OCI-LY3 (cell line): ENCODE data around the gene FHL2.

Experiments used
- H2AFZ ChIP-seq: fragments of 200-600, 300-600 bp; shearing (Covaris generic); 2 replicates; pipeline ENCODE4 v1.6.0; 2014; ENCODE audit warnings: antibody characterized with exemption, low read depth, low read length
- H3K27ac ChIP-seq: fragments of 200-600, 300-600 bp; sonication (generic); 2 replicates; pipeline ENCODE4 v1.5.1; 2014; ENCODE audit warnings: mild to moderate bottlenecking, low read length, moderate library complexity, mixed read lengths
- H3K27me3 ChIP-seq: fragments of 200-600, 300-600 bp; sonication (generic); 2 replicates; pipeline ENCODE4 v1.6.1; 2014; ENCODE audit warnings: low read depth, low read length, mixed read lengths
- H3K36me3 ChIP-seq: fragments of 200-600, 300-600 bp; sonication (generic); replicated peaks from 2 replicates; pipeline ENCODE3; 2014; ENCODE audit warnings: low read depth, low read length, mixed read lengths
- H3K4me1 ChIP-seq: fragments of 300-600, 200-600 bp; sonication (generic); 2 replicates; pipeline ENCODE4 v1.6.1; 2014; ENCODE audit warnings: low read length, mixed read lengths
- H3K4me2 ChIP-seq: fragments of 200-600, 300-600 bp; sonication (generic); 2 replicates; pipeline ENCODE4 v1.6.1; 2014; ENCODE audit warnings: low read length, mixed read lengths
- H3K4me3 ChIP-seq: fragments of 300-600, 200-600 bp; sonication (generic); 2 replicates; pipeline ENCODE4 v1.5.1; 2014; ENCODE audit warnings: antibody characterized with exemption, mild to moderate bottlenecking, low read length, moderate library complexity
- H3K79me2 ChIP-seq: fragments of 300-600, 200-600 bp; shearing (Covaris generic); 2 replicates; pipeline ENCODE4 v1.6.1; 2014; ENCODE audit warnings: mild to moderate bottlenecking, low read length, mixed read lengths
- H3K9ac ChIP-seq: fragments of 300-600, 200-600 bp; shearing (Covaris generic); 2 replicates; pipeline ENCODE4 v1.6.0; 2014; ENCODE audit warnings: mild to moderate bottlenecking, low read length, moderate library complexity
- H3K9me3 ChIP-seq: fragments of 200-600, 300-600 bp; shearing (Covaris generic); 2 replicates; pipeline ENCODE4 v1.6.1; 2014; ENCODE audit warnings: low read length, mixed read lengths; ENCODE audit not compliant: insufficient read depth
- H4K20me1 ChIP-seq: fragments of 200-600, 300-600 bp; sonication (generic); 2 replicates; pipeline ENCODE4 v1.6.1; 2016; ENCODE audit warnings: low read length, mixed read lengths; ENCODE audit not compliant: insufficient read depth
- EZH2phosphoT487 ChIP-seq: fragments of 200-600 bp; shearing (Covaris generic); IDR thresholded peaks from 2 replicates; pipeline ENCODE4 v1.6.1; 2018; ENCODE audit warnings: antibody characterized with exemption, mixed run types, low read depth
- TF ChIP-seq, protein P1 (sequence below): fragments of 200-600, 300-600 bp; sonication (generic); IDR thresholded peaks from 2 replicates; pipeline ENCODE4 v1.5.1; 2014; ENCODE audit warnings: antibody characterized with exemption, low read length, low read depth

Gene FHL2

DNA sequence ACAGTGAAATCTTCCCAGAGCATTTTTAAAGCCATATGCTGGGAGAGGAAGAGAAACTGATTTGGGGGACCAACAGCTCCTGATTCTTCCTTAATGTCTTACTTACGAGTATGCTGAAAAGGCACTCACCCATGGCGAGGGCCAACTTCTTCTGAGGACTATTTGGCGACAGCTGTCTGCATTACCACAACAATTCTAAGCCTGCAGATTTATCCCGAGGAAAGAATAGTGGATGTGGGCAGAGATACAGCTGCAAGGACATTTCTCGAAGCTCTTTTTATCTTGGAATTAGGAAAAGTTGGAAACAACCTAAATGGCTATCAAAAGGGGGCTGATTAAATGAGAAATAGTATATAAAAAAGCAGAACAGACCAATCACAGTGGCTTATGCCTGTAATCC is 40.3 kb upstream of the FHL2 start:
- H3K27ac ChIP-seq = no peak overlapping the region
- no peaks in the 10 kb centered on the region for H3K36me3 ChIP-seq
- no peaks in the 10 kb centered on the region for H4K20me1 ChIP-seq
- H2AFZ ChIP-seq = no peak overlapping the region
- no peak overlapping the region for H3K9ac ChIP-seq
- no peaks in the 10 kb centered on the region for H3K9me3 ChIP-seq
- no peak overlapping the region for H3K4me3 ChIP-seq
- TF ChIP-seq, protein P1, sequence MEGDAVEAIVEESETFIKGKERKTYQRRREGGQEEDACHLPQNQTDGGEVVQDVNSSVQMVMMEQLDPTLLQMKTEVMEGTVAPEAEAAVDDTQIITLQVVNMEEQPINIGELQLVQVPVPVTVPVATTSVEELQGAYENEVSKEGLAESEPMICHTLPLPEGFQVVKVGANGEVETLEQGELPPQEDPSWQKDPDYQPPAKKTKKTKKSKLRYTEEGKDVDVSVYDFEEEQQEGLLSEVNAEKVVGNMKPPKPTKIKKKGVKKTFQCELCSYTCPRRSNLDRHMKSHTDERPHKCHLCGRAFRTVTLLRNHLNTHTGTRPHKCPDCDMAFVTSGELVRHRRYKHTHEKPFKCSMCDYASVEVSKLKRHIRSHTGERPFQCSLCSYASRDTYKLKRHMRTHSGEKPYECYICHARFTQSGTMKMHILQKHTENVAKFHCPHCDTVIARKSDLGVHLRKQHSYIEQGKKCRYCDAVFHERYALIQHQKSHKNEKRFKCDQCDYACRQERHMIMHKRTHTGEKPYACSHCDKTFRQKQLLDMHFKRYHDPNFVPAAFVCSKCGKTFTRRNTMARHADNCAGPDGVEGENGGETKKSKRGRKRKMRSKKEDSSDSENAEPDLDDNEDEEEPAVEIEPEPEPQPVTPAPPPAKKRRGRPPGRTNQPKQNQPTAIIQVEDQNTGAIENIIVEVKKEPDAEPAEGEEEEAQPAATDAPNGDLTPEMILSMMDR = no peak
- TF ChIP-seq EZH2phosphoT487 = no peak
- no peaks in the 10 kb centered on the region for H3K79me2 ChIP-seq
- peaks cover 8% of the 10 kb centered on the region; the same call in 1 of the 2 replicates for H3K27me3 ChIP-seq
- H3K4me2 ChIP-seq = no peak overlapping the region
- no peaks in the 10 kb centered on the region for H3K4me1 ChIP-seq

DNA sequence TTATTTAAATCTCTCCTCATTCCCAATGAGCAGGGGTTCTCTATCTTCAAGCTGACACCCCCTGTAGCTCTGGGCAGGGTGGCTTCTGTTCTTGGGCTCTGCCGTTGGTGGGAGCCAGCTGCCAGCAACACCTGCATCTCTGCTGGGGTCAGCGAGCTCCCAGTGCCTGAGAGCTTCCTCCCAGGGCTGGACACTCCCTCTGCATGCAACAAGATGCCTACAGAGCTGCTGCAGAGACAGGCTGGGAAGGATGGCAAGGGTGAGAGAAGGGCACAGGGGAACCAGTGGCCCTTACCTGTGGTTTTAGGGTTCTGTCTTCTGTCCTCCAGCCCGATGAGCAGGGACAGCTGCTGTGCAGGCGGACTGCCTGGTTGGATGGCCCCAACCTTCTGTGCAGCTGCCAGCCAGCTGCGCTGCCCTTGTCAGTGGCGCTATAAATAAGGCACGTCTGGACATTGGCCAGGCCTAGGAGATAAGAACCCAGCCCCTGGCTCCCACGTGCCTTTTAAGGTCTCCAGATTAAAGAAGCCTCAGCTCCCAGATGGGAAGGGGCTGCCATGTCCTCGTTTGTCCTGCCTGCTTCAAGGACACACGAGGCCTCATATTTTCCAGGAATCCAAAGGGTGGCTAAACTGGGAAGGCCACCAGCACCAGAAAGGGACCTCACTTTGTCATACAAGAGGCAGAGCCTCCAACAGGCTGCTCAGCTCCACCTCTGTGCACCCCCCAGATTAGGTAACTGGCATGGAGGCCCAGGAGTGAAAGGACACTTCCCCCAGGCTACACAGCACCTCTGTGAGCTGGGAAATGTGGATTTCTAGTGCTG is 39.5 kb upstream of the FHL2 start:
- H3K79me2 ChIP-seq = no peaks in the 10 kb centered on the region
- no peak for TF ChIP-seq EZH2phosphoT487
- no peaks in the 10 kb centered on the region for H4K20me1 ChIP-seq
- no peak overlapping the region for H3K27ac ChIP-seq
- peaks cover 13% of the 10 kb centered on the region; the same call in 1 of the 2 replicates for H3K27me3 ChIP-seq
- no peak overlapping the region for H3K9ac ChIP-seq
- H3K9me3 ChIP-seq = no peaks in the 10 kb centered on the region
- H3K4me1 ChIP-seq = no peaks in the 10 kb centered on the region
- H3K4me2 ChIP-seq = no peak overlapping the region
- H3K4me3 ChIP-seq = no peak overlapping the region
- H2AFZ ChIP-seq = no peak overlapping the region
- H3K36me3 ChIP-seq = no peaks in the 10 kb centered on the region

DNA sequence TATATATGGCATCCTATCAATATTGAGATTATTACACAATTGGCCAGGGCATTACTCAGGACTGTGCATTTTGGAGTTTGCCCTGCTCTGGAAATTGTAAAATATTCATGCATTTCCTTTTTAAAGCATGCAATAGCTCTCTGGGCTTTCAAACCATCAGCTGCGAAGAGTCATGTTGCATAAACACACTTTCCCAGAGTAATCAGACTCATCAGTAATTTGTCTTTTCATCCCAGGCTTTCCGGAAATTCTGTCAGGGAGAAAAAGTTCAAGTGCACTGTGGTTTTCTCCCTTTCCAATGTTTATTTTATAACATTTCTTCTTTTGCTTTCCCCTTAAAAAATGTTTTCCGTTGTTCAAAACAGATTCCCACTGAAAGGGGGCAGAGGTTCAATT is 38.9 kb upstream of the FHL2 start:
- H3K4me3 ChIP-seq = no peak overlapping the region
- no peaks in the 10 kb centered on the region for H3K79me2 ChIP-seq
- no peak overlapping the region for H3K27ac ChIP-seq
- no peaks in the 10 kb centered on the region for H3K36me3 ChIP-seq
- H3K9ac ChIP-seq = no peak overlapping the region
- no peaks in the 10 kb centered on the region for H3K4me1 ChIP-seq
- no peaks in the 10 kb centered on the region for H3K9me3 ChIP-seq
- H3K4me2 ChIP-seq = no peak overlapping the region
- no peaks in the 10 kb centered on the region for H4K20me1 ChIP-seq
- H3K27me3 ChIP-seq = peaks cover 13% of the 10 kb centered on the region; the same call in 1 of the 2 replicates
- no peak for TF ChIP-seq EZH2phosphoT487
- H2AFZ ChIP-seq = no peak overlapping the region

DNA sequence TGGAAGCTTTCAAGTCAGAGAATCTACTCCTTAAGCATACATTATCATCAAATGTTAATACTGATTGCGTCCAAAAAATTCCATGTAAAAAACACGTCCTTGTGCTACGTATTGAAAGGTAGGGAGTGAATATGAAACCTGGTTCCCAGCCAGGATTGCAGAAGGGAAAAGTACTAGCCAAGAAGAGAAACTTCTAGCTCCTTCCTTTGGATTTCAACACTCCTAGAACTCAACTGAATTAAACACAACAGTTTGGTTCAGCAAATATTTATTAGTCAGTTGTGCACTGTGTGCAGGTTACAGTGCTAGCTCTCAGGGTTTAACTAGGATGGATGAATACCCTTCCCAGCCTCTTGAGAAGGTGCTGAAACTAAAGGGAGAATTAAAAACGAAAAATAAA is 33.9 kb upstream of the FHL2 start:
- H3K27ac ChIP-seq = no peak overlapping the region
- no peaks in the 10 kb centered on the region for H3K9me3 ChIP-seq
- H3K4me3 ChIP-seq = no peak overlapping the region
- H2AFZ ChIP-seq = no peak overlapping the region
- H3K9ac ChIP-seq = no peak overlapping the region
- TF ChIP-seq, protein P1 = no peak
- no peak for TF ChIP-seq EZH2phosphoT487
- no peak overlapping the region for H3K4me2 ChIP-seq
- H3K4me1 ChIP-seq = no peaks in the 10 kb centered on the region
- H3K79me2 ChIP-seq = no peaks in the 10 kb centered on the region
- H4K20me1 ChIP-seq = no peaks in the 10 kb centered on the region
- H3K36me3 ChIP-seq = no peaks in the 10 kb centered on the region
- H3K27me3 ChIP-seq = peaks cover 10% of the 10 kb centered on the region; the same call in 1 of the 2 replicates

DNA sequence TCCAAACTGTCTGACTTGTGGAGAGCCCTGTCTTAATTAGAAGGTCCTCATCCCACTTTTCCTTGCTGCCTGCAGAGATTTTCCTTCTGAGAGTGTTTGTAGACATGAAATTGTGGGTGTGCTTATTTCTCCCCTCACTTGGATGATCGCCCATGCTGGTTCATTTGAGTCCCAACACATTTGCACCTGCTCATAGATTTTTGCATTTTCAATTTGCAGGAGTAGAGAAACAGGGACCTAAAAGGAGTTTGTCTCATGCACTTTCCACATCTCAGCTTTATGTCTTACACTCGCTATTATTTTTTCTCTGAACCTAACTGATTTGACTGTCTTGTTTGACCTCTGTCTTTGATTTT is 33.2 kb upstream of the FHL2 start:
- Histone ChIP-seq H3K9me3 (no peaks in the 10 kb centered on the region), H2AFZ (no peak overlapping the region), H3K79me2 (no peaks in the 10 kb centered on the region), H3K27ac (no peak overlapping the region), H3K4me2 (no peak overlapping the region), H3K4me3 (no peak overlapping the region), H3K9ac (no peak overlapping the region), H4K20me1 (no peaks in the 10 kb centered on the region), H3K27me3 (peaks cover 11% of the 10 kb centered on the region; the same call in 1 of the 2 replicates), H3K36me3 (no peaks in the 10 kb centered on the region), H3K4me1 (no peaks in the 10 kb centered on the region)
- TF ChIP-seq, protein P1 = no peak
- no peak for TF ChIP-seq EZH2phosphoT487
